PC-3 (cell line): Measurements from ENCODE around the gene THEM4. TPM values are rescaled to one million over a fixed set of nuclear protein-coding genes. Genes with fewer than 3 reads are reported as not detected.

Experiments used
- ATAC-seq: fragments of 200-7000 bp; cut with Tn5 transposase; 2 replicates; pipeline ENCODE4 v1.9.1; 2020; ENCODE audit warnings: mild to moderate bottlenecking, moderate library complexity
- BruUV-seq: library from RNA; stranded (reverse); fragments of 400-500 nt; replicated peaks from 2 replicates; lab custom pipeline; 2021; lab: Mats Ljungman, UMichigan
- CTCF ChIA-PET: fragments of 300-600 bp; sonication (Branson Sonifier 250); formaldehyde crosslinking; loops from one replicate; lab custom pipeline; 2022; ENCODE audit warnings: antibody characterized with exemption; lab: Charles Lee
- POLR2A ChIA-PET: fragments of 300-600 bp; sonication (Branson Sonifier 250); formaldehyde crosslinking; loops from one replicate; lab custom pipeline; 2022; ENCODE audit warnings: antibody characterized with exemption; ENCODE audit not compliant: unreplicated experiment; lab: Charles Lee
- DNase-seq: peaks from one replicate; pipeline ENCODE4 v3.0.0-alpha.2; 2015
- H2AFZ ChIP-seq: fragments of 300-600 bp; sonication (generic); 2 replicates; pipeline ENCODE4 v1.6.0; 2016; ENCODE audit warnings: antibody characterized with exemption, low read length
- H3F3A ChIP-seq: fragments of 300-600 bp; sonication (generic); one replicate; pipeline ENCODE4 v1.6.0; 2017; ENCODE audit warnings: antibody characterized with exemption, low read length, control low read depth, mild to moderate bottlenecking; ENCODE audit not compliant: unreplicated experiment
- H3K27ac ChIP-seq: fragments of 300-600 bp; sonication (generic); 2 replicates; pipeline ENCODE4 v1.5.1; 2016; ENCODE audit warnings: mild to moderate bottlenecking, low read length
- H3K27me3 ChIP-seq: fragments of 300-600 bp; sonication (generic); 2 replicates; pipeline ENCODE4 v1.6.1; 2016; ENCODE audit warnings: low read length, mixed read lengths
- H3K36me3 ChIP-seq: fragments of 300-600 bp; sonication (generic); 2 replicates; pipeline ENCODE4 v1.6.1; 2016; ENCODE audit warnings: low read depth, mixed run types, low read length, mixed read lengths
- H3K4me1 ChIP-seq: fragments of 300-600 bp; sonication (generic); 2 replicates; pipeline ENCODE4 v1.5.1; 2016; ENCODE audit warnings: low read length; ENCODE audit not compliant: insufficient read depth
- H3K4me2 ChIP-seq: fragments of 300-600 bp; sonication (generic); 2 replicates; pipeline ENCODE4 v1.6.0; 2016; ENCODE audit warnings: low read length
- H3K4me3 ChIP-seq: fragments of 300-600 bp; sonication (generic); 2 replicates; pipeline ENCODE4 v1.5.1; 2016; ENCODE audit warnings: mild to moderate bottlenecking, low read length, mixed read lengths
- H3K79me2 ChIP-seq: fragments of 300-600 bp; sonication (generic); 2 replicates; pipeline ENCODE4 v1.6.1; 2017; ENCODE audit warnings: low read length, mixed read lengths
- H3K9ac ChIP-seq: fragments of 300-600 bp; sonication (generic); 2 replicates; pipeline ENCODE4 v1.6.0; 2016; ENCODE audit warnings: mild to moderate bottlenecking, low read length
- H3K9me2 ChIP-seq: fragments of 300-600 bp; sonication (generic); replicated peaks from 2 replicates; pipeline ENCODE4 v1.6.1; 2016; ENCODE audit warnings: mixed run types, low read length, mixed read lengths
- H3K9me3 ChIP-seq: fragments of 300-600 bp; sonication (generic); 2 replicates; pipeline ENCODE4 v1.6.1; 2016; ENCODE audit warnings: low read length, mixed read lengths
- H4K20me1 ChIP-seq: fragments of 300-600 bp; sonication (generic); 2 replicates; pipeline ENCODE4 v1.6.1; 2016; ENCODE audit warnings: low read length, mixed read lengths
- EZH2 ChIP-seq: fragments of 300-600 bp; sonication (generic); IDR thresholded peaks from one replicate; pipeline ENCODE4 v1.6.1; 2017; ENCODE audit warnings: antibody characterized with exemption, mild to moderate bottlenecking, low read length; ENCODE audit not compliant: unreplicated experiment
- EZH2phosphoT487 ChIP-seq: fragments of 300-600 bp; sonication (generic); IDR thresholded peaks from 2 replicates; pipeline ENCODE4 v1.6.1; 2018; ENCODE audit warnings: mild to moderate bottlenecking, antibody characterized with exemption, low read length, borderline replicate concordance
- intact Hi-C: fragments of 100-400 bp; cut with micrococcal nuclease; formaldehyde crosslinking; loops from 2 replicates; pipeline ENCODE4 v1.9.0; 2023
- total RNA-seq: library from RNA; depleted of rRNA; stranded (reverse); fragments of >200 nt; gene quantifications from 2 replicates; pipeline ENCODE4 v1.2.3, GENCODE V29; 2014
- TF ChIP-seq, protein P1 (sequence below): fragments of 300-600 bp; sonication (generic); conservative IDR thresholded peaks from 2 replicates; pipeline ENCODE4 v1.5.1; 2017; ENCODE audit warnings: antibody characterized with exemption, low read depth, mild to moderate bottlenecking, low read length

THEM4 gene
- total RNA-seq, 1 experiment from 2014 or later = 18.1 TPM

GRCh38 chr1:151833172-151833900 lies 76.0 kb downstream of the THEM4 start:
- Histone ChIP-seq H3K4me1 (peaks cover 28% of the 10 kb centered on the region), H3K27me3 (no peaks in the 10 kb centered on the region), H3K9me3 (no peaks in the 10 kb centered on the region), H2AFZ (no peak overlapping the region), H3K9ac (no peak overlapping the region), H4K20me1 (no peaks in the 10 kb centered on the region), H3K79me2 (no peaks in the 10 kb centered on the region), H3K36me3 (no peaks in the 10 kb centered on the region), H3K4me2 (no peak overlapping the region), H3K27ac (no peak overlapping the region), H3K9me2 (no peaks in the 10 kb centered on the region), H3F3A (no peaks in the 10 kb centered on the region), H3K4me3 (no peak overlapping the region)
- BruUV-seq = no TSS peak
- no peak for DNase-seq
- TF ChIP-seq, protein P1, sequence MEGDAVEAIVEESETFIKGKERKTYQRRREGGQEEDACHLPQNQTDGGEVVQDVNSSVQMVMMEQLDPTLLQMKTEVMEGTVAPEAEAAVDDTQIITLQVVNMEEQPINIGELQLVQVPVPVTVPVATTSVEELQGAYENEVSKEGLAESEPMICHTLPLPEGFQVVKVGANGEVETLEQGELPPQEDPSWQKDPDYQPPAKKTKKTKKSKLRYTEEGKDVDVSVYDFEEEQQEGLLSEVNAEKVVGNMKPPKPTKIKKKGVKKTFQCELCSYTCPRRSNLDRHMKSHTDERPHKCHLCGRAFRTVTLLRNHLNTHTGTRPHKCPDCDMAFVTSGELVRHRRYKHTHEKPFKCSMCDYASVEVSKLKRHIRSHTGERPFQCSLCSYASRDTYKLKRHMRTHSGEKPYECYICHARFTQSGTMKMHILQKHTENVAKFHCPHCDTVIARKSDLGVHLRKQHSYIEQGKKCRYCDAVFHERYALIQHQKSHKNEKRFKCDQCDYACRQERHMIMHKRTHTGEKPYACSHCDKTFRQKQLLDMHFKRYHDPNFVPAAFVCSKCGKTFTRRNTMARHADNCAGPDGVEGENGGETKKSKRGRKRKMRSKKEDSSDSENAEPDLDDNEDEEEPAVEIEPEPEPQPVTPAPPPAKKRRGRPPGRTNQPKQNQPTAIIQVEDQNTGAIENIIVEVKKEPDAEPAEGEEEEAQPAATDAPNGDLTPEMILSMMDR = no peak
- TF ChIP-seq EZH2 (no peak), EZH2phosphoT487 (no peak)
- intact Hi-C loops = loop anchor here (10.0 kb wide), 2 partner anchors 219 to 489 kb away; partner anchors contain the start of genes RFX5 and SNX27
- CTCF ChIA-PET = interaction anchor here (1.0 kb wide), 1 partner anchor 70 kb away, joined by 3 read pairs; the partner anchor contains the start of gene MRPL9
- POLR2A ChIA-PET = no interaction called here
- ATAC-seq = no peak

DNA sequence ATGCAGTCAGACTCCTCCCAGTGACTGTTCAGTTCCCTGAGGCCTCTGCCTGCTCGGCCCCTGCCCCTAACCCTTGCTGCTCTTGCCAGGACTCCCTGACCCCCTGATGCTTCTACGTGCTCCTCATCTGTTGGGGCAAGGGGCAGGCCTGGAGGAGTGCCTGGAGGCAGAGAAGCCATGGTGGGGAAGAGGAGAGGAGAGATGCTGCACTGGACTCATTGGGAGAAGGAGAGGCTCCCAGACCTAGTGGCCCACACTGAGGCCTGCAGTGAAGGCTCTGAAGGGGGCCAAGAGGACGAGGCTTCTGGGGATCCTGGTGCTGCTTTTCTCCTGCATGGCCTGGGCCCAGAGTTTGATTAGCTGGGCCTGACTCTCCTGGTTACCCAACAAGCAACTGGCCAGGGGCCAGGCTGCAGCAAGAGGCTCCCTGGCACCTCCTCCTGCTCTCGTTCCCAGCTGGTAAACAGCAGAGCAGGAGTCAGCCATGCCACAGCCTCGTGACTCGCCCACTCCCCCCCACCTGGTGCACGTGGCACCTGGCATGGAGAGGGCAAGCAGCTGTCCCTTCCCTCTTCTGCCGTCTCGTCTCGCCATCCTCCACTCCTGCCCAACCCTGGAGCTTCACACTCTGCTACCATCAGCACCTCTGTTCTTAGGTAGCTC lies 76.9 kb downstream of the THEM4 start:
- Histone ChIP-seq H3K4me3 (no peak overlapping the region), H3K9ac (no peak overlapping the region), H2AFZ (peak overlapping the region; percentile 46), H3K27me3 (no peaks in the 10 kb centered on the region), H3F3A (no peaks in the 10 kb centered on the region), H3K27ac (no peak overlapping the region), H3K9me3 (no peaks in the 10 kb centered on the region), H3K36me3 (no peaks in the 10 kb centered on the region), H3K4me2 (no peak overlapping the region), H3K9me2 (no peaks in the 10 kb centered on the region), H3K79me2 (no peaks in the 10 kb centered on the region), H4K20me1 (no peaks in the 10 kb centered on the region), H3K4me1 (peaks cover 24% of the 10 kb centered on the region)
- TF ChIP-seq, protein P1 = no peak
- TF ChIP-seq EZH2phosphoT487 (no peak), EZH2 (no peak)
- peak; percentile 68 for DNase-seq
- ATAC-seq = peak; percentile 7; the same call in 1 of the 2 replicates
- intact Hi-C loops = loop anchor here (10.0 kb wide), 2 partner anchors 218 to 488 kb away; partner anchors contain the start of genes RFX5 and SNX27
- BruUV-seq = no TSS peak
- ChIA-PET CTCF (interaction anchor here (1.0 kb wide), 1 partner anchor 69 kb away, joined by 3 read pairs; the partner anchor contains the start of gene MRPL9), POLR2A (no interaction called here)
